GM21723 (cell line): ENCODE data around the gene OCA2.
"Not testable (repeated sequence)": the region's sequence is repeated elsewhere in the genome, so short reads cannot be mapped to it uniquely, and the experiment has no call there.

ENCODE experiments used
- ATAC-seq: cut with Tn5 transposase; IDR thresholded peaks from one replicate; pipeline ENCODE4 v1.9.1; 2021; ENCODE audit warnings: mild to moderate bottlenecking, moderate library complexity; ENCODE audit not compliant: unreplicated experiment

OCA2 gene

GRCh38 chr15:28121577-28121976 is 22.5 kb upstream of the OCA2 start:
- ATAC-seq, result not testable (repeated sequence)

- ATAC-seq, result no peak
Measured at GRCh38 chr15:28120359-28120640, 21.2 kb upstream of the OCA2 start.

- ATAC-seq, result no peak
Measured at GRCh38 chr15:28118531-28118930, 19.4 kb upstream of the OCA2 start.

- ATAC-seq, result no peak
Measured at GRCh38 chr15:28118083-28118482, 19.0 kb upstream of the OCA2 start.

GRCh38 chr15:28117432-28117990 is 18.4 kb upstream of the OCA2 start:
- ATAC-seq, result no peak

- no peak for ATAC-seq
Measured at GRCh38 chr15:28116521-28117431, 17.7 kb upstream of the OCA2 start.

- no peak for ATAC-seq
Measured at GRCh38 chr15:28115871-28116270, 16.8 kb upstream of the OCA2 start.

- no peak for ATAC-seq
Measured at GRCh38 chr15:28114721-28115622, 15.9 kb upstream of the OCA2 start.

- no peak for ATAC-seq
Measured at GRCh38 chr15:28114114-28114455, 15.0 kb upstream of the OCA2 start.

- no peak for ATAC-seq
Measured at GRCh38 chr15:28113394-28114113, 14.4 kb upstream of the OCA2 start.

GRCh38 chr15:28112962-28113361 is 13.8 kb upstream of the OCA2 start:
- ATAC-seq, result no peak

- ATAC-seq, result no peak
Measured at GRCh38 chr15:28112101-28112760, 13.1 kb upstream of the OCA2 start.

- no peak for ATAC-seq
Measured at GRCh38 chr15:28111543-28111942, 12.4 kb upstream of the OCA2 start.

- no peak for ATAC-seq
Measured at GRCh38 chr15:28110481-28110881, 11.4 kb upstream of the OCA2 start.

- no peak for ATAC-seq
Measured at GRCh38 chr15:28109626-28110455, 10.7 kb upstream of the OCA2 start.

- no peak for ATAC-seq
Measured at GRCh38 chr15:28107904-28108275, 8.8 kb upstream of the OCA2 start.

- no peak for ATAC-seq
Measured at GRCh38 chr15:28107111-28107903, 8.2 kb upstream of the OCA2 start.

GRCh38 chr15:28106294-28107110 is 7.4 kb upstream of the OCA2 start:
- ATAC-seq, result no peak
